A673 (cell line): ENCODE results near the gene FRMD3.
A peak's percentile ranks its signal among the peaks of the same experiment; 100 is the strongest.

Experiments used
- CTCF ChIP-seq: fragments of 300-800, 200-600 bp; sonication (generic); conservative IDR thresholded peaks from 2 replicates; pipeline ENCODE4 v1.5.1; 2017; ENCODE audit warnings: low read depth, mild to moderate bottlenecking, antibody characterized with exemption, low read length, moderate library complexity, mixed read lengths
- EZH2 ChIP-seq: fragments of 200-600 bp; sonication (generic); IDR thresholded peaks from 2 replicates; pipeline ENCODE4 v1.6.1; 2017; ENCODE audit warnings: borderline replicate concordance, low read depth, mild to moderate bottlenecking, mixed read lengths, antibody characterized with exemption, low read length; ENCODE audit not compliant: poor library complexity, severe bottlenecking

GRCh38 chr9:83583151-83584014 lies 45.2 kb upstream of the FRMD3 start:
- TF ChIP-seq CTCF (peak; percentile 90), EZH2 (no peak)
